Neural cell (in vitro differentiated cells): Measurements from ENCODE around the gene PLEKHG7. TPM values are rescaled to one million over a fixed set of nuclear protein-coding genes. Genes with fewer than 3 reads are reported as not detected.

Experiments
- H2AFZ ChIP-seq: fragments of 200-600, 300-800 bp; sonication (generic), shearing (Covaris generic); 2 replicates; pipeline ENCODE4 v1.6.0; 2014; ENCODE audit warnings: low read depth, mild to moderate bottlenecking, antibody characterized with exemption, low read length, moderate library complexity
- H3F3A ChIP-seq: fragments of 200-600 bp; shearing (Covaris generic); 2 replicates; pipeline ENCODE4 v1.6.1; 2016; ENCODE audit warnings: mild to moderate bottlenecking, moderate library complexity, mixed read lengths, antibody characterized with exemption, low read length; ENCODE audit not compliant: insufficient read depth, poor library complexity, severe bottlenecking
- H3K27ac ChIP-seq: fragments of 200-600, 300-800 bp; sonication (generic), shearing (Covaris generic); 2 replicates; pipeline ENCODE4 v1.5.1; 2014; ENCODE audit warnings: mild to moderate bottlenecking, low read length, moderate library complexity
- H3K27me3 ChIP-seq: fragments of 300-800, 200-600 bp; sonication (generic), shearing (Covaris generic); 2 replicates; pipeline ENCODE4 v1.6.0; 2014; ENCODE audit warnings: mild to moderate bottlenecking, low read depth, low read length, moderate library complexity; ENCODE audit not compliant: insufficient read depth
- H3K36me3 ChIP-seq: fragments of 300-800, 200-600 bp; sonication (generic), shearing (Covaris generic); 2 replicates; pipeline ENCODE4 v1.5.1; 2014; ENCODE audit warnings: mild to moderate bottlenecking, antibody characterized with exemption, low read length, moderate library complexity; ENCODE audit not compliant: insufficient read depth
- H3K4me2 ChIP-seq: fragments of 300-800, 200-600 bp; sonication (generic), shearing (Covaris generic); 2 replicates; pipeline ENCODE4 v1.6.0; 2014; ENCODE audit warnings: mild to moderate bottlenecking, low read length
- H3K4me3 ChIP-seq: fragments of 300-800, 200-600 bp; sonication (generic), shearing (Covaris generic); 2 replicates; pipeline ENCODE4 v1.5.1; 2014; ENCODE audit warnings: mild to moderate bottlenecking, low read length, moderate library complexity
- H3K79me2 ChIP-seq: fragments of 200-600 bp; shearing (Covaris generic); replicated peaks from 2 replicates; pipeline ENCODE4 v1.6.0; 2014; ENCODE audit warnings: mild to moderate bottlenecking, low read length, moderate library complexity; ENCODE audit not compliant: insufficient read depth
- H3K9ac ChIP-seq: fragments of 300-800, 200-600 bp; sonication (generic), shearing (Covaris generic); 2 replicates; pipeline ENCODE4 v1.6.1; 2016; ENCODE audit warnings: mild to moderate bottlenecking, low read length, mixed read lengths
- H3K9me2 ChIP-seq: fragments of 200-600 bp; shearing (Covaris generic); 2 replicates; pipeline ENCODE4 v1.6.1; 2016; ENCODE audit warnings: mild to moderate bottlenecking, low read length, mixed read lengths; ENCODE audit not compliant: insufficient read depth
- H3K9me3 ChIP-seq: fragments of 200-600, 300-800 bp; sonication (generic), shearing (Covaris generic); 2 replicates; pipeline ENCODE4 v1.6.1; 2016; ENCODE audit warnings: mild to moderate bottlenecking, mixed run types, low read length, moderate library complexity, mixed read lengths
- H4K20me1 ChIP-seq: fragments of 200-600 bp; shearing (Covaris generic); 2 replicates; pipeline ENCODE4 v1.6.1; 2016; ENCODE audit warnings: mild to moderate bottlenecking, mixed run types; ENCODE audit not compliant: insufficient read depth
- EP300 ChIP-seq: fragments of 450-650 bp; conservative IDR thresholded peaks from 2 replicates; pipeline ENCODE4 v1.6.1; 2014; ENCODE audit warnings: antibody characterized with exemption, mild to moderate bottlenecking, moderate library complexity; ENCODE audit not compliant: poor library complexity, severe bottlenecking
- EZH2 ChIP-seq: fragments of 200-600, 300-800 bp; shearing (Covaris generic), sonication (generic); IDR thresholded peaks from 2 replicates; pipeline ENCODE4 v1.6.1; 2014; ENCODE audit warnings: antibody characterized with exemption, low read length, borderline replicate concordance, mild to moderate bottlenecking; ENCODE audit not compliant: insufficient read depth, poor library complexity, severe bottlenecking
- MXI1 ChIP-seq: fragments of 450-650 bp; conservative IDR thresholded peaks from 2 replicates; pipeline ENCODE4 v1.6.1; 2014; ENCODE audit warnings: antibody characterized with exemption, mild to moderate bottlenecking; ENCODE audit not compliant: poor library complexity, severe bottlenecking
- POLR2AphosphoS5 ChIP-seq: IDR thresholded peaks from 2 replicates; pipeline ENCODE4 v1.6.1; 2012
- RAD21 ChIP-seq: fragments of 450-650 bp; conservative IDR thresholded peaks from 2 replicates; pipeline ENCODE4 v1.6.1; 2014; ENCODE audit warnings: antibody characterized with exemption, mild to moderate bottlenecking, moderate library complexity
- SMC3 ChIP-seq: fragments of 450-650 bp; conservative IDR thresholded peaks from 2 replicates; pipeline ENCODE4 v1.6.1; 2014; ENCODE audit warnings: antibody characterized with exemption, mild to moderate bottlenecking, moderate library complexity; ENCODE audit not compliant: poor library complexity
- TAF1 ChIP-seq: IDR thresholded peaks from 2 replicates; pipeline ENCODE4 v1.6.1; 2012; ENCODE audit warnings: low read depth
- polyA plus RNA-seq: library from polyadenylated mRNA; depleted of rRNA; stranded (reverse); fragments of >200 nt; gene quantifications from 2 replicates; pipeline ENCODE4 v1.2.3, GENCODE V29; 2014
- TF ChIP-seq, protein P1 (sequence below): fragments of 450-650 bp; IDR thresholded peaks from 2 replicates; pipeline ENCODE4 v1.5.1; 2014; ENCODE audit warnings: antibody characterized with exemption, mild to moderate bottlenecking, moderate library complexity; ENCODE audit not compliant: poor library complexity, severe bottlenecking
- TF ChIP-seq, protein P2 (sequence below): IDR thresholded peaks from 2 replicates; pipeline ENCODE4 v1.6.1; 2012; ENCODE audit warnings: borderline replicate concordance

The PLEKHG7 gene
- polyA plus RNA-seq, 1 donor from 2014 or later = not detected

DNA sequence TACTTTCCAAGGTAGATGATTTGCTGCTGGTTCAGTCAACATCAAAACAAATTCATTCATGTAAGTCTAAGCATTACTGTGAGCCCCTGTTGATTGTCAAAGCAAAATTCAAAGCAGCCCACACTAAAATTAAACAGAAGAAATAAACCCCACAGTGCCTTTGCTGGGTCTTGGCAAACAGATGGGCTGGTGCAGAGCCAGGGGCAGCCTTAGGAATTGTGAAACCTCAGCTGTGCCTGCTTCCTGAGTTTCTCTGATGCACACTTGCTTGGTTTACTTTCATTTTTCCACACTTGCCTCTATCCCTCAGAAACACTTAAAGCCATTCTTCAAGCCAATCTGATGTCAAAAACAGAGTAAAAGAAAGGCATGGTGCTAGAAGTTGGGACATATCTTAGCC is 6.6 kb upstream of the PLEKHG7 start:
- no peaks in the 10 kb centered on the region for H3K79me2 ChIP-seq
- H3F3A ChIP-seq = no peaks in the 10 kb centered on the region
- no peak overlapping the region for H3K4me2 ChIP-seq
- no peaks in the 10 kb centered on the region for H3K9me3 ChIP-seq
- H3K9ac ChIP-seq = no peak overlapping the region
- H3K27ac ChIP-seq = no peak overlapping the region
- no peaks in the 10 kb centered on the region for H4K20me1 ChIP-seq
- no peaks in the 10 kb centered on the region for H3K36me3 ChIP-seq
- H3K9me2 ChIP-seq = no peaks in the 10 kb centered on the region
- TF ChIP-seq EZH2 (no peak), RAD21 (no peak), EP300 (no peak), SMC3 (no peak), MXI1 (no peak), POLR2AphosphoS5 (no peak), TAF1 (no peak)
- TF ChIP-seq, protein P1, sequence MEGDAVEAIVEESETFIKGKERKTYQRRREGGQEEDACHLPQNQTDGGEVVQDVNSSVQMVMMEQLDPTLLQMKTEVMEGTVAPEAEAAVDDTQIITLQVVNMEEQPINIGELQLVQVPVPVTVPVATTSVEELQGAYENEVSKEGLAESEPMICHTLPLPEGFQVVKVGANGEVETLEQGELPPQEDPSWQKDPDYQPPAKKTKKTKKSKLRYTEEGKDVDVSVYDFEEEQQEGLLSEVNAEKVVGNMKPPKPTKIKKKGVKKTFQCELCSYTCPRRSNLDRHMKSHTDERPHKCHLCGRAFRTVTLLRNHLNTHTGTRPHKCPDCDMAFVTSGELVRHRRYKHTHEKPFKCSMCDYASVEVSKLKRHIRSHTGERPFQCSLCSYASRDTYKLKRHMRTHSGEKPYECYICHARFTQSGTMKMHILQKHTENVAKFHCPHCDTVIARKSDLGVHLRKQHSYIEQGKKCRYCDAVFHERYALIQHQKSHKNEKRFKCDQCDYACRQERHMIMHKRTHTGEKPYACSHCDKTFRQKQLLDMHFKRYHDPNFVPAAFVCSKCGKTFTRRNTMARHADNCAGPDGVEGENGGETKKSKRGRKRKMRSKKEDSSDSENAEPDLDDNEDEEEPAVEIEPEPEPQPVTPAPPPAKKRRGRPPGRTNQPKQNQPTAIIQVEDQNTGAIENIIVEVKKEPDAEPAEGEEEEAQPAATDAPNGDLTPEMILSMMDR = no peak
- TF ChIP-seq, protein P2, sequence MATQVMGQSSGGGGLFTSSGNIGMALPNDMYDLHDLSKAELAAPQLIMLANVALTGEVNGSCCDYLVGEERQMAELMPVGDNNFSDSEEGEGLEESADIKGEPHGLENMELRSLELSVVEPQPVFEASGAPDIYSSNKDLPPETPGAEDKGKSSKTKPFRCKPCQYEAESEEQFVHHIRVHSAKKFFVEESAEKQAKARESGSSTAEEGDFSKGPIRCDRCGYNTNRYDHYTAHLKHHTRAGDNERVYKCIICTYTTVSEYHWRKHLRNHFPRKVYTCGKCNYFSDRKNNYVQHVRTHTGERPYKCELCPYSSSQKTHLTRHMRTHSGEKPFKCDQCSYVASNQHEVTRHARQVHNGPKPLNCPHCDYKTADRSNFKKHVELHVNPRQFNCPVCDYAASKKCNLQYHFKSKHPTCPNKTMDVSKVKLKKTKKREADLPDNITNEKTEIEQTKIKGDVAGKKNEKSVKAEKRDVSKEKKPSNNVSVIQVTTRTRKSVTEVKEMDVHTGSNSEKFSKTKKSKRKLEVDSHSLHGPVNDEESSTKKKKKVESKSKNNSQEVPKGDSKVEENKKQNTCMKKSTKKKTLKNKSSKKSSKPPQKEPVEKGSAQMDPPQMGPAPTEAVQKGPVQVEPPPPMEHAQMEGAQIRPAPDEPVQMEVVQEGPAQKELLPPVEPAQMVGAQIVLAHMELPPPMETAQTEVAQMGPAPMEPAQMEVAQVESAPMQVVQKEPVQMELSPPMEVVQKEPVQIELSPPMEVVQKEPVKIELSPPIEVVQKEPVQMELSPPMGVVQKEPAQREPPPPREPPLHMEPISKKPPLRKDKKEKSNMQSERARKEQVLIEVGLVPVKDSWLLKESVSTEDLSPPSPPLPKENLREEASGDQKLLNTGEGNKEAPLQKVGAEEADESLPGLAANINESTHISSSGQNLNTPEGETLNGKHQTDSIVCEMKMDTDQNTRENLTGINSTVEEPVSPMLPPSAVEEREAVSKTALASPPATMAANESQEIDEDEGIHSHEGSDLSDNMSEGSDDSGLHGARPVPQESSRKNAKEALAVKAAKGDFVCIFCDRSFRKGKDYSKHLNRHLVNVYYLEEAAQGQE = no peak
- H2AFZ ChIP-seq = no peak overlapping the region
- H3K27me3 ChIP-seq = no peaks in the 10 kb centered on the region
- H3K4me3 ChIP-seq = no peak overlapping the region

DNA sequence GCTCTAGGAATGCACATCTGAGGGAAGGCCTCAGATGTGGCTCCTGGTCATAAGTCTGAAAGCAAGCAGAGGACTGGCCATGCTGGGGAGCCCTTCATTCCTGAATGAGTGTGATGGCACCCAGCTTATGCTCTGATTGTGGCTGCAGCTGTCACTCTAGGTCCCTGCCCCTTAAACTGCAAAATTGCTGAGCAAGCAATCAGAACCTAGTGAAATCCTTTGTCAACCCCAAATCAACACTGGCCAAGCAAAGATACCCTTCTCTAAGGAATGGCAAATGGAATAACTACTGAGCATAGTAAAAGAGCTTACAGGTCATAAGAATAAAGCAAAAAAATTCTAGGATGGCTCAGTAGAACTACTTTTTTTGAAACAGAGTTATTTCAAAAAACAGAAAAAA is 4.3 kb upstream of the PLEKHG7 start:
- no peaks in the 10 kb centered on the region for H4K20me1 ChIP-seq

More for the DNA sequence above, 4.3 kb upstream of the PLEKHG7 start:
- Histone ChIP-seq H3K27ac (no peak overlapping the region), H3K27me3 (no peaks in the 10 kb centered on the region), H3K9me2 (no peaks in the 10 kb centered on the region), H3K79me2 (no peaks in the 10 kb centered on the region), H2AFZ (no peak overlapping the region), H3K9ac (no peak overlapping the region), H3K4me3 (no peak overlapping the region), H3K4me2 (no peak overlapping the region), H3F3A (no peaks in the 10 kb centered on the region), H3K9me3 (no peaks in the 10 kb centered on the region), H3K36me3 (no peaks in the 10 kb centered on the region)
- no peak for TF ChIP-seq SMC3
- TF ChIP-seq, protein P1 = no peak
- TF ChIP-seq MXI1 = no peak
- TF ChIP-seq, protein P2 = no peak
- no peak for TF ChIP-seq TAF1
- TF ChIP-seq RAD21 = no peak
- TF ChIP-seq EP300 = no peak
- TF ChIP-seq EZH2 = no peak
- TF ChIP-seq POLR2AphosphoS5 = no peak
